Measurements from ENCODE around the gene TESK1. TPM values are rescaled to one million over a fixed set of nuclear protein-coding genes. Genes with fewer than 3 reads are reported as not detected.

TESK1 gene
- polyA plus RNA-seq, 3 donors, result 2.9 to 38.3 (median 2.9) TPM

GRCh38 chr9:35628389-35628991 lies 23.4 kb downstream of the TESK1 start:
- Mint-ChIP-seq H3K27ac (no peak overlapping the region), H3K9me3 (no peaks in the 10 kb centered on the region), H3K36me3 (no peaks in the 10 kb centered on the region), H3K4me1 (peaks cover 5% of the 10 kb centered on the region), H3K27me3 (ENCODE audit: low read depth in 3 of 3) (no peaks in the 10 kb centered on the region), H3K4me3 (no peak overlapping the region)
- no peak overlapping the region for H3K9ac ChIP-seq (ENCODE audit: insufficient read depth, low read length, poor library complexity, severe bottlenecking)
- no peak for DNase-seq
- no peaks in the 10 kb centered on the region for H3K27me3 ChIP-seq (ENCODE audit: control insufficient read depth in 2 of 2, insufficient read depth in 2 of 2, low read length in 2 of 2)
- no peaks in the 10 kb centered on the region for H3K9me3 ChIP-seq (replicated peaks in 1 of 2; ENCODE audit: control insufficient read depth in 1 of 2, insufficient read depth in 1 of 2, low read length in 2 of 2)
- 100% methylated on average over 4 of the region's 6 CpGs for WGBS (ENCODE audit: insufficient coverage)
- intact Hi-C loops (cut with micrococcal nuclease), result no loop called here
- H2AFZ ChIP-seq (ENCODE audit: insufficient read depth, low read depth, low read length, poor library complexity, severe bottlenecking), result no peak overlapping the region
- H3K4me1 ChIP-seq (ENCODE audit: control insufficient read depth in 1 of 2, insufficient read depth in 2 of 2, low read length in 2 of 2), result peaks cover under 1% of the 10 kb centered on the region in 2 donors
- H3K4me2 ChIP-seq (replicated peaks; ENCODE audit: extremely low read depth, low read length, poor library complexity, severe bottlenecking), result no peak overlapping the region
- no peak overlapping the region for H3K4me3 ChIP-seq (replicated peaks in 1 of 3; ENCODE audit: low read depth in 2 of 3, low read length in 3 of 3)
- H3K36me3 ChIP-seq (replicated peaks in 1 of 2; ENCODE audit: control insufficient read depth in 1 of 2, insufficient read depth in 2 of 2, low read length in 2 of 2), result no peaks in the 10 kb centered on the region
- no peak overlapping the region for H3K27ac ChIP-seq (ENCODE audit: low read depth in 1 of 2, low read length in 2 of 2)
- no peaks in the 10 kb centered on the region for H3K79me2 ChIP-seq (ENCODE audit: insufficient read depth, low read length)
- H4K20me1 ChIP-seq (ENCODE audit: insufficient read depth, low read length), result no peaks in the 10 kb centered on the region
- no peak for TF ChIP-seq CTCF (IDR thresholded peaks at IDR 0.05)

GRCh38 chr9:35629597-35629996 lies 24.5 kb downstream of the TESK1 start:
- Histone ChIP-seq H3K4me1 (ENCODE audit: control insufficient read depth in 1 of 2, insufficient read depth in 2 of 2, low read length in 2 of 2) (peaks cover 8 to 12% of the 10 kb centered on the region in 2 donors), H3K4me2 (replicated peaks; ENCODE audit: extremely low read depth, low read length, poor library complexity, severe bottlenecking) (no peak overlapping the region), H3K36me3 (replicated peaks in 1 of 2; ENCODE audit: control insufficient read depth in 1 of 2, insufficient read depth in 2 of 2, low read length in 2 of 2) (no peaks in the 10 kb centered on the region), H3K79me2 (ENCODE audit: insufficient read depth, low read length) (no peaks in the 10 kb centered on the region), H3K9ac (ENCODE audit: insufficient read depth, low read length, poor library complexity, severe bottlenecking) (no peak overlapping the region), H3K9me3 (replicated peaks in 1 of 2; ENCODE audit: control insufficient read depth in 1 of 2, insufficient read depth in 1 of 2, low read length in 2 of 2) (no peaks in the 10 kb centered on the region), H3K27me3 (ENCODE audit: control insufficient read depth in 2 of 2, insufficient read depth in 2 of 2, low read length in 2 of 2) (no peaks in the 10 kb centered on the region), H3K4me3 (replicated peaks in 1 of 3; ENCODE audit: low read depth in 2 of 3, low read length in 3 of 3) (no peak overlapping the region), H4K20me1 (ENCODE audit: insufficient read depth, low read length) (no peaks in the 10 kb centered on the region), H3K27ac (ENCODE audit: low read depth in 1 of 2, low read length in 2 of 2) (no peak overlapping the region), H2AFZ (ENCODE audit: insufficient read depth, low read depth, low read length, poor library complexity, severe bottlenecking) (no peak overlapping the region)
- TF ChIP-seq CTCF (IDR thresholded peaks at IDR 0.05), result no peak
- WGBS (ENCODE audit: insufficient coverage), result 93% methylated on average over 5 of the region's 5 CpGs
- no peak for DNase-seq
- H3K36me3 Mint-ChIP-seq, result no peaks in the 10 kb centered on the region
- intact Hi-C loops (cut with micrococcal nuclease), result no loop called here
- no peak overlapping the region for H3K27ac Mint-ChIP-seq
- H3K9me3 Mint-ChIP-seq, result no peaks in the 10 kb centered on the region
- no peak overlapping the region for H3K4me3 Mint-ChIP-seq
- no peaks in the 10 kb centered on the region for H3K27me3 Mint-ChIP-seq (ENCODE audit: low read depth in 3 of 3)
- peaks cover 16% of the 10 kb centered on the region for H3K4me1 Mint-ChIP-seq
